ENCODE results near the gene SMG6.

DNA sequence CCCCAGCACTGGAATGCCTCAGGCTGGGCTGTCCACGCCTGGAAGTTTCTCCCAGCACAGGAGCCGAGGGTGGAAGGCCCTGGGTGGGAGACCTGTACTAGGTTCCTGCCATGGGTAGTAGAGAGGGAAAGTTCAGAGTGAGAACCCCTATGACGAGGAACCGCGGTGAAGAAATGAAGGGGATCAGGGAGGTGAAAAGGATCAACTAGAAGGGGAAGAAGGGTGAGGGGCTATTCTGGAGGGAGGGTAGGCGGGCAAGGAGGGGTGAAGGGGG is 243.3 kb downstream of the SMG6 start:
- TF ChIP-seq, protein P1, sequence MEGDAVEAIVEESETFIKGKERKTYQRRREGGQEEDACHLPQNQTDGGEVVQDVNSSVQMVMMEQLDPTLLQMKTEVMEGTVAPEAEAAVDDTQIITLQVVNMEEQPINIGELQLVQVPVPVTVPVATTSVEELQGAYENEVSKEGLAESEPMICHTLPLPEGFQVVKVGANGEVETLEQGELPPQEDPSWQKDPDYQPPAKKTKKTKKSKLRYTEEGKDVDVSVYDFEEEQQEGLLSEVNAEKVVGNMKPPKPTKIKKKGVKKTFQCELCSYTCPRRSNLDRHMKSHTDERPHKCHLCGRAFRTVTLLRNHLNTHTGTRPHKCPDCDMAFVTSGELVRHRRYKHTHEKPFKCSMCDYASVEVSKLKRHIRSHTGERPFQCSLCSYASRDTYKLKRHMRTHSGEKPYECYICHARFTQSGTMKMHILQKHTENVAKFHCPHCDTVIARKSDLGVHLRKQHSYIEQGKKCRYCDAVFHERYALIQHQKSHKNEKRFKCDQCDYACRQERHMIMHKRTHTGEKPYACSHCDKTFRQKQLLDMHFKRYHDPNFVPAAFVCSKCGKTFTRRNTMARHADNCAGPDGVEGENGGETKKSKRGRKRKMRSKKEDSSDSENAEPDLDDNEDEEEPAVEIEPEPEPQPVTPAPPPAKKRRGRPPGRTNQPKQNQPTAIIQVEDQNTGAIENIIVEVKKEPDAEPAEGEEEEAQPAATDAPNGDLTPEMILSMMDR (IDR thresholded peaks at IDR 0.05; ENCODE audit: extremely low read depth in 1 of 2, insufficient read depth in 1 of 2, low read depth in 1 of 2, low read length in 2 of 2), result no peak
- TF ChIP-seq POLR2A (IDR thresholded peaks at IDR 0.05; ENCODE audit: low read depth, low read length) (no peak), MYC (IDR thresholded peaks at IDR 0.05; ENCODE audit: low read depth, low read length) (no peak), EZH2 (IDR thresholded peaks at IDR 0.05; ENCODE audit: borderline replicate concordance, low read depth, low read length, severe bottlenecking) (no peak), POLR2AphosphoS5 (IDR thresholded peaks at IDR 0.05; ENCODE audit: insufficient read depth, low read depth, low read length) (no peak), FOS (IDR thresholded peaks at IDR 0.05; ENCODE audit: borderline replicate concordance, insufficient read depth, low read length) (no peak)
